H1 (cell line): Measurements from ENCODE around the gene TIAM2. TPM values are rescaled to one million over a fixed set of nuclear protein-coding genes. Genes with fewer than 3 reads are reported as not detected.

ENCODE experiments used
- CBX8 ChIP-seq: fragments of 300-800, 300-1000 bp; sonication (generic); IDR thresholded peaks from 2 replicates; pipeline ENCODE4 v1.7.1; 2016; ENCODE audit warnings: low read depth, low read length, borderline replicate concordance
- CHD2 ChIP-seq: IDR thresholded peaks from 2 replicates; pipeline ENCODE4 v1.6.1; 2012; ENCODE audit warnings: low read length, improper control_type of control experiment
- CREB1 ChIP-seq: IDR thresholded peaks from 2 replicates; pipeline ENCODE4 v1.6.1; 2012; ENCODE audit warnings: inconsistent platforms
- HDAC6 ChIP-seq: IDR thresholded peaks from one replicate; pipeline ENCODE4 v1.7.1; 2012; ENCODE audit warnings: low read depth, mild to moderate bottlenecking, inconsistent platforms, low read length, moderate library complexity
- JUN ChIP-seq: IDR thresholded peaks from 2 replicates; pipeline ENCODE4 v1.6.1; 2011; ENCODE audit warnings: low read depth, mild to moderate bottlenecking, improper control_type of control experiment, low read length
- NANOG ChIP-seq: IDR thresholded peaks from 2 replicates; pipeline ENCODE4 v1.6.1; 2011; ENCODE audit warnings: low read length, low read depth, mild to moderate bottlenecking, inconsistent platforms; ENCODE audit not compliant: insufficient read depth, poor library complexity, severe bottlenecking
- PHF8 ChIP-seq: fragments of 200-600 bp; sonication (generic); conservative IDR thresholded peaks from 2 replicates; pipeline ENCODE4 v1.7.1; 2012; ENCODE audit warnings: low read depth, mild to moderate bottlenecking, inconsistent platforms, low read length, moderate library complexity
- TCF12 ChIP-seq: IDR thresholded peaks from 2 replicates; pipeline ENCODE4 v1.6.1; 2011; ENCODE audit warnings: low read depth, mild to moderate bottlenecking, low read length
- polyA plus RNA-seq, 7 experiments: library from polyadenylated mRNA; depleted of rRNA in 3 of 7; stranded (reverse) in 5 of 7; unstranded in 2 of 7; fragments of >200 nt in 5 of 7; fragments of 200-250 nt in 2 of 7; gene quantifications; 1 replicate in 5 of 7; 2 replicates in 1 of 7; 4 replicates in 1 of 7; pipeline versions ENCODE4 v1.2.1 to v1.2.3, GENCODE V29; 2011 to 2013; ENCODE audit warnings: missing spikeins in 2 of 7, mixed read lengths in 2 of 7
- total RNA-seq: library from RNA; stranded (reverse); fragmentation: NEBNext Ultra II Directional; extraction: Animal tissue kit (Norgen Biotek cat#: 25700); gene quantifications from 2 replicates; pipeline ENCODE4 v1.2.1, GENCODE V29; 2021
- TF ChIP-seq, protein P1 (sequence below): IDR thresholded peaks from 2 replicates; pipeline ENCODE4 v1.6.1; 2012; ENCODE audit warnings: inconsistent platforms

Gene TIAM2
- total and polyA plus RNA-seq, 2 of the 8 experiments (the other 6 are each of a cell fraction or from before 2014, with no cell fraction given) = 7.4 to 23.9 TPM

DNA sequence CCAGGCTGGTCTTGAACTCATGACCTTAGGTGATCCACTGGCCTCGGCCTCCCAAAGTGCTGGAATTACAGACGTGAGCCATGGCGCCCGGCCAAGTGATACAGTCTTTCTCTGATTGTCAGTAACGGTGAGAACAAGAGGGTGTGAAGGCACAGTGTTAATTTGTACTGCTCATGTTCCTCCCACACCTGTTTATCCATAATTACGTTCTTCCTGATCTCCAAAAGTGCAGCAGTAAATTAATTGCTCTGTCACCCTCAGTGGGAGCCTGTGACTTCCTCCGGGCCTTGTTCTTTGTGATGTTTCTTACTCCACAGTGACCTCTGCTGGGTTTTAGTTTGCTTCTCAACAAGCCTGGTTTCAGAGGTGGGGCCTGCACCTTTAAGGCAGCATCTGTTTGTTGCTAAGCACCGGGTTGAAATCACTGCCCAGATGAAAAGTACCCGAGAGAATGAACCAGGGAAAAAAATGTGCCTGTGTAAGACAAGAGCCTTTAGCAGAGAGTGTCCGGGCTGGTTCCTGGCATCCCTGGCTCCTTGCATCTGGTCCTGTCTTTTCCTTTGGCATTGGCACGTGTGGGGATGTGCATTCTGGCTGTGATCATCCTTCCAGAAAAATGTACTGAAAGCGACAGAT, 179.6 kb downstream of the TIAM2 start (continued):
- TF ChIP-seq CBX8 = no peak
- TF ChIP-seq CHD2 = no peak
- no peak for TF ChIP-seq JUN
- 0 out of 2 replicates have a peak, but pooled peaks have one; percentile 3 for TF ChIP-seq TCF12
- no peak for TF ChIP-seq HDAC6
- TF ChIP-seq NANOG = no peak
- TF ChIP-seq CREB1 = no peak
- TF ChIP-seq, protein P1, sequence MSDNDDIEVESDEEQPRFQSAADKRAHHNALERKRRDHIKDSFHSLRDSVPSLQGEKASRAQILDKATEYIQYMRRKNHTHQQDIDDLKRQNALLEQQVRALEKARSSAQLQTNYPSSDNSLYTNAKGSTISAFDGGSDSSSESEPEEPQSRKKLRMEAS = no peak
- no peak for TF ChIP-seq PHF8
